PC-3 (cell line): ENCODE results near the gene PHF2. TPM values are rescaled to one million over a fixed set of nuclear protein-coding genes. Genes with fewer than 3 reads are reported as not detected.

Experiments
- ATAC-seq: fragments of 200-7000 bp; cut with Tn5 transposase; 2 replicates; pipeline ENCODE4 v1.9.1; 2020; ENCODE audit warnings: mild to moderate bottlenecking, moderate library complexity
- BruUV-seq: library from RNA; stranded (reverse); fragments of 400-500 nt; replicated peaks from 2 replicates; lab custom pipeline; 2021; lab: Mats Ljungman, UMichigan
- CTCF ChIA-PET: fragments of 300-600 bp; sonication (Branson Sonifier 250); formaldehyde crosslinking; loops from one replicate; lab custom pipeline; 2022; ENCODE audit warnings: antibody characterized with exemption; lab: Charles Lee
- POLR2A ChIA-PET: fragments of 300-600 bp; sonication (Branson Sonifier 250); formaldehyde crosslinking; loops from one replicate; lab custom pipeline; 2022; ENCODE audit warnings: antibody characterized with exemption; ENCODE audit not compliant: unreplicated experiment; lab: Charles Lee
- DNase-seq: peaks from one replicate; pipeline ENCODE4 v3.0.0-alpha.2; 2015
- H2AFZ ChIP-seq: fragments of 300-600 bp; sonication (generic); 2 replicates; pipeline ENCODE4 v1.6.0; 2016; ENCODE audit warnings: antibody characterized with exemption, low read length
- H3F3A ChIP-seq: fragments of 300-600 bp; sonication (generic); one replicate; pipeline ENCODE4 v1.6.0; 2017; ENCODE audit warnings: antibody characterized with exemption, low read length, control low read depth, mild to moderate bottlenecking; ENCODE audit not compliant: unreplicated experiment
- H3K27ac ChIP-seq: fragments of 300-600 bp; sonication (generic); 2 replicates; pipeline ENCODE4 v1.5.1; 2016; ENCODE audit warnings: mild to moderate bottlenecking, low read length
- H3K27me3 ChIP-seq: fragments of 300-600 bp; sonication (generic); 2 replicates; pipeline ENCODE4 v1.6.1; 2016; ENCODE audit warnings: low read length, mixed read lengths
- H3K36me3 ChIP-seq: fragments of 300-600 bp; sonication (generic); 2 replicates; pipeline ENCODE4 v1.6.1; 2016; ENCODE audit warnings: low read depth, mixed run types, low read length, mixed read lengths
- H3K4me1 ChIP-seq: fragments of 300-600 bp; sonication (generic); 2 replicates; pipeline ENCODE4 v1.5.1; 2016; ENCODE audit warnings: low read length; ENCODE audit not compliant: insufficient read depth
- H3K4me2 ChIP-seq: fragments of 300-600 bp; sonication (generic); 2 replicates; pipeline ENCODE4 v1.6.0; 2016; ENCODE audit warnings: low read length
- H3K4me3 ChIP-seq: fragments of 300-600 bp; sonication (generic); 2 replicates; pipeline ENCODE4 v1.5.1; 2016; ENCODE audit warnings: mild to moderate bottlenecking, low read length, mixed read lengths
- H3K79me2 ChIP-seq: fragments of 300-600 bp; sonication (generic); 2 replicates; pipeline ENCODE4 v1.6.1; 2017; ENCODE audit warnings: low read length, mixed read lengths
- H3K9ac ChIP-seq: fragments of 300-600 bp; sonication (generic); 2 replicates; pipeline ENCODE4 v1.6.0; 2016; ENCODE audit warnings: mild to moderate bottlenecking, low read length
- H3K9me2 ChIP-seq: fragments of 300-600 bp; sonication (generic); replicated peaks from 2 replicates; pipeline ENCODE4 v1.6.1; 2016; ENCODE audit warnings: mixed run types, low read length, mixed read lengths
- H3K9me3 ChIP-seq: fragments of 300-600 bp; sonication (generic); 2 replicates; pipeline ENCODE4 v1.6.1; 2016; ENCODE audit warnings: low read length, mixed read lengths
- H4K20me1 ChIP-seq: fragments of 300-600 bp; sonication (generic); 2 replicates; pipeline ENCODE4 v1.6.1; 2016; ENCODE audit warnings: low read length, mixed read lengths
- CTCF ChIP-seq: fragments of 300-600 bp; sonication (generic); conservative IDR thresholded peaks from 2 replicates; pipeline ENCODE4 v1.5.1; 2017; ENCODE audit warnings: antibody characterized with exemption, low read depth, mild to moderate bottlenecking, low read length
- EZH2 ChIP-seq: fragments of 300-600 bp; sonication (generic); IDR thresholded peaks from one replicate; pipeline ENCODE4 v1.6.1; 2017; ENCODE audit warnings: antibody characterized with exemption, mild to moderate bottlenecking, low read length; ENCODE audit not compliant: unreplicated experiment
- EZH2phosphoT487 ChIP-seq: fragments of 300-600 bp; sonication (generic); IDR thresholded peaks from 2 replicates; pipeline ENCODE4 v1.6.1; 2018; ENCODE audit warnings: mild to moderate bottlenecking, antibody characterized with exemption, low read length, borderline replicate concordance
- intact Hi-C: fragments of 100-400 bp; cut with micrococcal nuclease; formaldehyde crosslinking; loops from 2 replicates; pipeline ENCODE4 v1.9.0; 2023
- total RNA-seq: library from RNA; depleted of rRNA; stranded (reverse); fragments of >200 nt; gene quantifications from 2 replicates; pipeline ENCODE4 v1.2.3, GENCODE V29; 2014

PHF2 gene
- total RNA-seq, 1 experiment from 2014 or later = 10.6 TPM

- Histone ChIP-seq H4K20me1 (no peaks in the 10 kb centered on the region), H3K27me3 (no peaks in the 10 kb centered on the region), H3K36me3 (no peaks in the 10 kb centered on the region), H3K27ac (no peak overlapping the region), H2AFZ (no peak overlapping the region), H3K9me2 (no peaks in the 10 kb centered on the region), H3K79me2 (0 out of 2 replicates have a peak, but pooled peaks cover 3% of the 10 kb centered on the region), H3K4me3 (no peak overlapping the region), H3K9ac (no peak overlapping the region), H3K9me3 (no peaks in the 10 kb centered on the region), H3K4me1 (no peaks in the 10 kb centered on the region), H3F3A (no peaks in the 10 kb centered on the region), H3K4me2 (no peak overlapping the region)
- no peak for ATAC-seq
- ChIA-PET POLR2A (no interaction called here), CTCF (no interaction called here)
- no TSS peak for BruUV-seq
- intact Hi-C loops = no loop called here
- DNase-seq = no peak
- TF ChIP-seq EZH2phosphoT487 (no peak), EZH2 (no peak), CTCF (no peak)
These were observed 23.4 kb downstream of the PHF2 start for GRCh38 chr9:93599571-93600403.

- no peaks in the 10 kb centered on the region for H4K20me1 ChIP-seq
- no peaks in the 10 kb centered on the region for H3K27me3 ChIP-seq
- intact Hi-C loops = no loop called here
- POLR2A ChIA-PET = no interaction called here
- H3K4me2 ChIP-seq = no peak overlapping the region
- H3F3A ChIP-seq = no peaks in the 10 kb centered on the region
- BruUV-seq = no TSS peak
- no peak for DNase-seq
- no peak; the same call in 1 of the 2 replicates for ATAC-seq
- CTCF ChIA-PET = no interaction called here
- H2AFZ ChIP-seq = no peak overlapping the region
- no peak overlapping the region for H3K4me3 ChIP-seq
- H3K4me1 ChIP-seq = no peaks in the 10 kb centered on the region
- no peak for TF ChIP-seq EZH2
- TF ChIP-seq EZH2phosphoT487 = no peak
- no peak for TF ChIP-seq CTCF
- H3K27ac ChIP-seq = no peak overlapping the region
- no peak overlapping the region for H3K9ac ChIP-seq
- H3K9me3 ChIP-seq = no peaks in the 10 kb centered on the region
- no peaks in the 10 kb centered on the region for H3K9me2 ChIP-seq
- 0 out of 2 replicates have a peak, but pooled peaks cover 3% of the 10 kb centered on the region for H3K79me2 ChIP-seq
- H3K36me3 ChIP-seq = no peaks in the 10 kb centered on the region
These were observed 24.1 kb downstream of the PHF2 start for GRCh38 chr9:93600504-93600903.

GRCh38 chr9:93601063-93601462 lies 24.7 kb downstream of the PHF2 start:
- 0 out of 2 replicates have a peak, but pooled peaks cover 3% of the 10 kb centered on the region for H3K79me2 ChIP-seq
- no peak overlapping the region for H3K4me3 ChIP-seq
- no peak overlapping the region for H3K9ac ChIP-seq
- H3K9me3 ChIP-seq = no peaks in the 10 kb centered on the region
- no peak for ATAC-seq
- POLR2A ChIA-PET = no interaction called here
- no peak overlapping the region for H3K27ac ChIP-seq
- no peak overlapping the region for H3K4me2 ChIP-seq
- no peak for TF ChIP-seq CTCF
- TF ChIP-seq EZH2phosphoT487 = no peak
- no peak for TF ChIP-seq EZH2
- CTCF ChIA-PET = no interaction called here
- DNase-seq = no peak
- no peaks in the 10 kb centered on the region for H3K36me3 ChIP-seq
- H4K20me1 ChIP-seq = no peaks in the 10 kb centered on the region
- intact Hi-C loops = no loop called here
- no peaks in the 10 kb centered on the region for H3K9me2 ChIP-seq
- no peaks in the 10 kb centered on the region for H3F3A ChIP-seq
- H2AFZ ChIP-seq = no peak overlapping the region
- H3K4me1 ChIP-seq = no peaks in the 10 kb centered on the region
- no peaks in the 10 kb centered on the region for H3K27me3 ChIP-seq
- BruUV-seq = no TSS peak
